HepG2 (cell line): ENCODE results near the gene SLBP. TPM values are rescaled to one million over a fixed set of nuclear protein-coding genes. Genes with fewer than 3 reads are reported as not detected.

Experiments used
- AHDC1 ChIP-seq: sonication (generic); formaldehyde crosslinking; IDR thresholded peaks from 2 replicates; pipeline ENCODE4 v1.5.1; 2020; ENCODE audit warnings: mild to moderate bottlenecking, missing genetic modification reagents, borderline replicate concordance
- KDM4B ChIP-seq: sonication (generic); formaldehyde crosslinking; IDR thresholded peaks from 2 replicates; pipeline ENCODE4 v1.4.0; 2020; ENCODE audit warnings: missing genetic modification reagents
- LBX2 ChIP-seq: sonication (generic); formaldehyde crosslinking; IDR thresholded peaks from 2 replicates; pipeline ENCODE4 v1.5.0; 2020; ENCODE audit warnings: missing genetic modification reagents, mild to moderate bottlenecking, borderline replicate concordance
- MLLT10 ChIP-seq: sonication (generic); formaldehyde crosslinking; IDR thresholded peaks from 2 replicates; pipeline ENCODE4 v1.4.0; 2020; ENCODE audit warnings: missing genetic modification reagents
- MXD4 ChIP-seq: IDR thresholded peaks from 2 replicates; pipeline ENCODE4 v1.6.1; 2016; ENCODE audit warnings: mild to moderate bottlenecking, missing biosample characterization, missing genetic modification reagents
- NFE2L2 ChIP-seq: fragments of 150-350 bp; IDR thresholded peaks from 2 replicates; pipeline ENCODE4 v1.6.1; 2014; ENCODE audit warnings: low read length
- PAXIP1 ChIP-seq: sonication (generic); formaldehyde crosslinking; conservative IDR thresholded peaks from 2 replicates; pipeline ENCODE4 v1.4.0; 2020; ENCODE audit warnings: mild to moderate bottlenecking, missing genetic modification reagents, moderate library complexity
- PREB ChIP-seq: sonication (generic); formaldehyde crosslinking; IDR thresholded peaks from 2 replicates; pipeline ENCODE4 v1.4.0; 2020; ENCODE audit warnings: missing genetic modification reagents
- ZBTB14 ChIP-seq: sonication (generic); formaldehyde crosslinking; IDR thresholded peaks from 2 replicates; pipeline ENCODE4 v1.4.0; 2020; ENCODE audit warnings: missing genetic modification reagents
- ZNF138 ChIP-seq: sonication (generic); formaldehyde crosslinking; IDR thresholded peaks from 2 replicates; pipeline ENCODE4 v1.5.0; 2020; ENCODE audit warnings: mild to moderate bottlenecking, low read depth, missing genetic modification reagents
- ZNF260 ChIP-seq: sonication (generic); formaldehyde crosslinking; IDR thresholded peaks from 2 replicates; pipeline ENCODE4 v1.4.0; 2020; ENCODE audit warnings: missing genetic modification reagents, low read depth, mild to moderate bottlenecking, borderline replicate concordance
- ZNF496 ChIP-seq: sonication (generic); formaldehyde crosslinking; IDR thresholded peaks from 2 replicates; pipeline ENCODE4 v1.8.1; 2023; ENCODE audit warnings: mild to moderate bottlenecking, moderate library complexity, missing genetic modification reagents; ENCODE audit not compliant: insufficient replicate concordance
- polyA plus RNA-seq, 8 experiments: library from polyadenylated mRNA; depleted of rRNA in 3 of 8; stranded (reverse) in 7 of 8; unstranded in 1 of 8; fragments of >200 nt; fragmentation: Illumina TruSeq in 4 of 8; extraction: Trizol in 4 of 8; gene quantifications; 2 replicates each; pipeline versions ENCODE4 v1.2.1 to v1.2.3, GENCODE V29; 2011 to 2016; ENCODE audit warnings: low read depth in 4 of 8, missing spikeins in 1 of 8, mixed read lengths in 1 of 8; ENCODE audit not compliant: insufficient read depth in 1 of 8
- total RNA-seq, 5 experiments: library from RNA; depleted of rRNA; stranded (reverse); fragments of >200 nt; fragmentation: Illumina TruSeq; extraction: Trizol; gene quantifications; 2 replicates each; pipeline ENCODE4 v1.2.3, GENCODE V29; 2016; ENCODE audit warnings: low read depth in 1 of 5

Gene SLBP
- total and polyA plus RNA-seq, 2 of the 13 experiments (the other 11 are each of a cell fraction or from before 2014, with no cell fraction given) = 43.9 to 104 TPM

GRCh38 chr4:1746919-1747602, 34.9 kb upstream of the SLBP start (continued):
- TF ChIP-seq PAXIP1 (CRISPR knock-in tag) (peak; percentile 86), LBX2 (CRISPR knock-in tag) (0 out of 2 replicates have a peak, but pooled peaks have one; percentile 71), ZNF496 (CRISPR knock-in tag) (no peak), ZBTB14 (0 out of 2 replicates have a peak, but pooled peaks have one; percentile 56), ZNF138 (0 out of 2 replicates have a peak, but pooled peaks have one; percentile 73), NFE2L2 (no peak), MXD4 (CRISPR knock-in tag) (no peak), MLLT10 (CRISPR knock-in tag) (no peak), KDM4B (CRISPR knock-in tag) (no peak; the same call in 1 of the 2 replicates), PREB (no peak), AHDC1 (CRISPR knock-in tag) (peak; percentile 35; the same call in 1 of the 2 replicates), ZNF260 (CRISPR knock-in tag) (no peak)
